IMR-90 (cell line): ENCODE data around the gene GTF3C1.

Experiments used
- BHLHE40 ChIP-seq: fragments of 150-350 bp; IDR thresholded peaks from 2 replicates; pipeline ENCODE4 v1.6.1; 2016; ENCODE audit warnings: mild to moderate bottlenecking, low read depth, low read length
- CEBPB ChIP-seq: IDR thresholded peaks from 2 replicates; pipeline ENCODE4 v1.6.1; 2012; ENCODE audit warnings: low read depth, low read length, improper control_type of control experiment
- CTCF ChIP-seq: conservative IDR thresholded peaks from 2 replicates; pipeline ENCODE4 v1.5.1; 2012; ENCODE audit warnings: mild to moderate bottlenecking, low read depth, low read length, improper control_type of control experiment
- MXI1 ChIP-seq: IDR thresholded peaks from 2 replicates; pipeline ENCODE4 v1.6.1; 2012; ENCODE audit warnings: low read depth, mild to moderate bottlenecking, low read length, moderate library complexity, borderline replicate concordance
- POLR2A ChIP-seq: IDR thresholded peaks from 2 replicates; pipeline ENCODE4 v1.6.1; 2012; ENCODE audit warnings: mild to moderate bottlenecking, low read depth, low read length
- RAD21 ChIP-seq: IDR thresholded peaks from 2 replicates; pipeline ENCODE4 v1.6.1; 2012; ENCODE audit warnings: low read length, improper control_type of control experiment
- RFX5 ChIP-seq: IDR thresholded peaks from 2 replicates; pipeline ENCODE4 v1.8.0; 2012; ENCODE audit warnings: low read depth, mild to moderate bottlenecking, low read length, moderate library complexity
- USF2 ChIP-seq: fragments of 150-350 bp; IDR thresholded peaks from 2 replicates; pipeline ENCODE4 v1.6.1; 2017; ENCODE audit warnings: mild to moderate bottlenecking, antibody characterized with exemption, low read length, low read depth

GRCh38 chr16:27551036-27551435 lies 1.3 kb upstream of the GTF3C1 start:
- TF ChIP-seq POLR2A (no peak), CTCF (no peak), CEBPB (no peak), BHLHE40 (no peak), USF2 (no peak), RAD21 (no peak), MXI1 (no peak), RFX5 (no peak)
